Stimulated activated CD4-positive, alpha-beta T cell treated with anti-CD3 and anti-CD28 coated beads, Interleukin-12 subunit alpha, Interleukin-12 subunit beta, amount 100 ng/mL, for 4 hours (primary cell): Measurements from ENCODE around the gene BAG5.

Experiments used
- DNase-seq: peaks from one replicate; pipeline ENCODE4 v3.0.0-alpha.2; 2020

The BAG5 gene

GRCh38 chr14:103545915-103546651 is 16.4 kb downstream of the BAG5 start:
- no peak for DNase-seq

GRCh38 chr14:103545219-103545914 is 17.1 kb downstream of the BAG5 start:
- no peak for DNase-seq

- DNase-seq, result no peak
Observed at GRCh38 chr14:103544388-103545218, 17.9 kb downstream of the BAG5 start.

- no peak for DNase-seq
Observed at GRCh38 chr14:103543721-103544387, 18.6 kb downstream of the BAG5 start.

- no peak for DNase-seq
Observed at GRCh38 chr14:103543140-103543539, 19.3 kb downstream of the BAG5 start.

- DNase-seq, result no peak
Observed at GRCh38 chr14:103542605-103543088, 19.8 kb downstream of the BAG5 start.

GRCh38 chr14:103541709-103542604 is 20.5 kb downstream of the BAG5 start:
- DNase-seq, result no peak

GRCh38 chr14:103540821-103541708 is 21.4 kb downstream of the BAG5 start:
- DNase-seq, result no peak

- no peak for DNase-seq
Observed at GRCh38 chr14:103539056-103539825, 23.2 kb downstream of the BAG5 start.

GRCh38 chr14:103538291-103539055 is 24.0 kb downstream of the BAG5 start:
- no peak for DNase-seq

GRCh38 chr14:103537175-103537990 is 25.1 kb downstream of the BAG5 start:
- DNase-seq, result no peak

GRCh38 chr14:103536693-103537092 is 25.8 kb downstream of the BAG5 start:
- DNase-seq, result no peak

- DNase-seq, result no peak
Observed at GRCh38 chr14:103535891-103536565, 26.4 kb downstream of the BAG5 start.

GRCh38 chr14:103535081-103535890 is 27.2 kb downstream of the BAG5 start:
- no peak for DNase-seq

- no peak for DNase-seq
Observed at GRCh38 chr14:103534576-103535061, 27.8 kb downstream of the BAG5 start.

- DNase-seq, result no peak
Observed at GRCh38 chr14:103533999-103534575, 28.4 kb downstream of the BAG5 start.
